PFSK-1 (cell line): ENCODE measurements around the gene YIF1A.
A peak's percentile ranks its signal among the peaks of the same experiment; 100 is the strongest.

Source experiments
- FOXP2 ChIP-seq: optimal IDR thresholded peaks from 2 replicates; pipeline ENCODE3; 2011; ENCODE audit warnings: borderline replicate concordance, control low read depth, inconsistent platforms; ENCODE audit not compliant: insufficient read depth; ENCODE audit errors: extremely low read length, extremely low read depth
- POLR2AphosphoS5 ChIP-seq: IDR thresholded peaks from 2 replicates; pipeline ENCODE4 v1.6.1; 2012; ENCODE audit warnings: low read depth, mild to moderate bottlenecking, control low read depth, low read length, moderate library complexity
- REST ChIP-seq, 2 experiments: IDR thresholded peaks; 2 replicates each; pipeline versions ENCODE4 v1.6.1 to v1.8.0; 2011 to 2012; ENCODE audit warnings: low read depth in 2 of 2, low read length in 2 of 2, control low read depth in 1 of 2, inconsistent platforms in 1 of 2, mild to moderate bottlenecking in 1 of 2, moderate library complexity in 1 of 2; ENCODE audit not compliant: insufficient read depth in 1 of 2
- SIN3A ChIP-seq: IDR thresholded peaks from 2 replicates; pipeline ENCODE4 v1.6.1; 2012; ENCODE audit warnings: mild to moderate bottlenecking, low read length, moderate library complexity, borderline replicate concordance; ENCODE audit not compliant: insufficient read depth
- TAF1 ChIP-seq: IDR thresholded peaks from 2 replicates; pipeline ENCODE4 v1.6.1; 2012; ENCODE audit warnings: low read length, control low read depth, borderline replicate concordance; ENCODE audit not compliant: insufficient read depth

YIF1A gene

DNA sequence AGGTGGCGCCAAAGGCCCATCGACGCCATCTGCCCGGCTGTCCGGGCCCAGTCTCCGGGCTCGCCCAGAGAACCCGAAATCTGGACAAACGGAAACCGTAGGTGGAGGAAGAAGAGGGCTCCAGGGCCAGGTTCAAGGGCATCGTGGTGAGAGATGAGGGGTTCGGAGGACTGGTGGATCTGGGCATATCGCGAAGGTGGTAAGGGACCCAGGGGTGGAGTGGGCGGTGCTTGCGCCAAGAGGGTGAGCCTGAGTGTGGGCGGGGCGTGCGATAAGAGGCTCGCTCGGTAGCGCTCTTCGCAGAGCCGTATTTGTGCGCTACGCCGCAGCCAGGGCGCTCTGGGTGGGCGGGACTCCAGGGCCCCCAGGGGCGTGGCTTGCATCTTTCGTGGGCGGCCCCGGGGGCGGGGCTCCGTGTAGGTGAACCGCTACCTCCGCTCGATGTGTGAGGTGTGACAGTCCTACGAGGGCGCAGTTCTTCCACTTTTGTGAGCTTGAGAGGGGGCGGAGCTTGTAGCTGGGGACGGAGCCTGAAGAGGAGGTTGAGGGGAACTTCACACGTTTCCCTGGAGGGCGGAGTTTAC, 23.1 kb upstream of the YIF1A start:
- TF ChIP-seq REST (IDR thresholded peaks at IDR 0.05; ENCODE audit: insufficient read depth in 1 of 2, low read depth in 2 of 2, low read length in 2 of 2) (0 out of 4 replicates have a peak, but pooled peaks of 1 of the 2 experiments have one; percentile 27), SIN3A (no peak; the same call in 1 of the 2 replicates), POLR2AphosphoS5 (peak; percentile 79), FOXP2 (no peak), TAF1 (0 out of 2 replicates have a peak, but pooled peaks have one; percentile 40)

DNA sequence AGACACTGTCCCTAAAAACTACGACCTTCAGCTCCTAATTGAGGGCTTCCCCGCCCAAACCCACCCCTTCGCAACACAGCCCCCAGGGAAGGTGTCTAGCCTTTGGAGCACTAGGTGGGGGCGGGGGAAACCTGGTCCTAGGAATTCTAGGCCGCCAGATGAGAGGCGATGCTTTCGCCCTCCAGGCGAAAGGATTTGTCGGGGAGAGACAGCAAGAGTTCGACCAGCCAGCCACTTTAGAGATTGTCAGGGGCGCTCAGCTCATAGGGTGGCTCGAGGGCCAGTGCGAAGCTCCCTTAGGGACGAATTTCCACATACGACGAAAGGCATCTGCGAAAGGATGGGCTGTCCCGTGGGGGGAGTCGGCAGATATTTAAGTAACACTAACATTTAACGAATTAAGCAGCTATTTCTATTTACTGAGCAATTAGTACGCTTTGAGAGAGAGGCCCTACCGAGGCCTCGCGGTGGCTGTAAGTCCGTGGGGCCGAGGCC, 22.6 kb upstream of the YIF1A start:
- TF ChIP-seq TAF1, result no peak
- no peak for TF ChIP-seq POLR2AphosphoS5
- TF ChIP-seq REST (IDR thresholded peaks at IDR 0.05; ENCODE audit: insufficient read depth in 1 of 2, low read depth in 2 of 2, low read length in 2 of 2), result no peak
- no peak for TF ChIP-seq SIN3A
- no peak for TF ChIP-seq FOXP2

GRCh38 chr11:66310324-66310723, 21.4 kb upstream of the YIF1A start:
- TF ChIP-seq TAF1, result no peak
- no peak for TF ChIP-seq FOXP2
- TF ChIP-seq POLR2AphosphoS5, result no peak

GRCh38 chr11:66309475-66309874, 20.5 kb upstream of the YIF1A start:
- no peak for TF ChIP-seq FOXP2
- no peak for TF ChIP-seq REST (IDR thresholded peaks at IDR 0.05; ENCODE audit: insufficient read depth in 1 of 2, low read depth in 2 of 2, low read length in 2 of 2)
- TF ChIP-seq SIN3A, result no peak
- TF ChIP-seq POLR2AphosphoS5, result no peak
- no peak for TF ChIP-seq TAF1

DNA sequence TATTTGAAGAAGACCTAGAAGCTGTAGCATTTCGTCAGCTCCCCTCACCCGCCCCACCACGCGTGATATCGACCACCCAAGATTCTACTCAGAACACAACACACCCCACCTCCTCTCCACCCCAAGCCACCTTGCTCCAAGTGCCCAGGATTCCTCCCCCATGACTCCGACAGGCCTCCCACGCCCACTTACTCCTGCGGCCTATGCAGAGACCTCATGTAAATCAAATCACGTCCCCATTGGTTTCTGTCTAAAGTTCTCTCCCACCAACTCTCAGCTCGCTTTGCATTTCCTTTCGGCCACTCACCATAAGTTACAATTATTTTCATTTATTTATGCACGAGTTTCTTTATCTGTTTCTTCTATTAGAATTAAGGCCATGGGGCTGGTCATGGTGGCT, 13.7 kb upstream of the YIF1A start:
- TF ChIP-seq POLR2AphosphoS5, result no peak
- no peak for TF ChIP-seq SIN3A
- no peak for TF ChIP-seq FOXP2
- TF ChIP-seq TAF1, result no peak
- no peak for TF ChIP-seq REST (IDR thresholded peaks at IDR 0.05; ENCODE audit: insufficient read depth in 1 of 2, low read depth in 2 of 2, low read length in 2 of 2)
